GM19025 (cell line): ENCODE data around the gene PHKG1.
"Not testable (repeated sequence)": the region's sequence is repeated elsewhere in the genome, so short reads cannot be mapped to it uniquely, and the experiment has no call there.

Source experiments
- ATAC-seq: cut with Tn5 transposase; IDR thresholded peaks from one replicate; pipeline ENCODE4 v1.9.1; 2021; ENCODE audit warnings: mild to moderate bottlenecking, low read depth, moderate library complexity; ENCODE audit not compliant: unreplicated experiment

Gene PHKG1

GRCh38 chr7:56086761-56087160 is 6.0 kb downstream of the PHKG1 start:
- no peak for ATAC-seq

DNA sequence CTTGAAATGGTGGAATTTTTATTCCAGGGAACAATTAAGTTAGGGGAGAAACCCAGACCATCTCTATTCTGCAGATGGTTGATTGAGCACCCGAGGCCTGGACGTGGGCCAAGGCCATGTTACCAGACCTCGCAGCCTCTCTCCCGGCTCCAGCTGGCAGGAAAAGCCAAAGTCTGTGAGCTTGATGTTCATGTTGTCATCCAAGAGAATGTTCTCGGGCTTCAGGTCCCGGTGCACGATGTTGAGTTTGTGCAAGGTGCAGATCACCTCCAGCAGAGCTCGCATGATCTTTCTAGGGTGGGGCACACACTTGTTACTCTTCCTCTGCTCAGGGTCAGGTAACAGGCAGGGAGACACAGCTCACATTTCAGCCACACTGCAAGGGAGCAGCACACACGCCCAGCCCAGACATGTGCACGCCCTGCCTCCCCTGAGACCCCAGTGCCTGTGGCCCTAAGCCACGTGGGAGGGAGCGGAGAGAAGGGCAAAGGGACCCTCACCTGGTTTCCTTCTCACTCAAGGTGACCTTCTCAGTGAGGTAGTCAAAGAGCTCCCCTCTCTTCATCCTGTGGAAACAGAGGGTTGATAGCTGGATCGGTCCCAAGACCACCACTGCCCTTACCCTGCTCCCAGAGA is 9.5 kb downstream of the PHKG1 start:
- no peak for ATAC-seq

DNA sequence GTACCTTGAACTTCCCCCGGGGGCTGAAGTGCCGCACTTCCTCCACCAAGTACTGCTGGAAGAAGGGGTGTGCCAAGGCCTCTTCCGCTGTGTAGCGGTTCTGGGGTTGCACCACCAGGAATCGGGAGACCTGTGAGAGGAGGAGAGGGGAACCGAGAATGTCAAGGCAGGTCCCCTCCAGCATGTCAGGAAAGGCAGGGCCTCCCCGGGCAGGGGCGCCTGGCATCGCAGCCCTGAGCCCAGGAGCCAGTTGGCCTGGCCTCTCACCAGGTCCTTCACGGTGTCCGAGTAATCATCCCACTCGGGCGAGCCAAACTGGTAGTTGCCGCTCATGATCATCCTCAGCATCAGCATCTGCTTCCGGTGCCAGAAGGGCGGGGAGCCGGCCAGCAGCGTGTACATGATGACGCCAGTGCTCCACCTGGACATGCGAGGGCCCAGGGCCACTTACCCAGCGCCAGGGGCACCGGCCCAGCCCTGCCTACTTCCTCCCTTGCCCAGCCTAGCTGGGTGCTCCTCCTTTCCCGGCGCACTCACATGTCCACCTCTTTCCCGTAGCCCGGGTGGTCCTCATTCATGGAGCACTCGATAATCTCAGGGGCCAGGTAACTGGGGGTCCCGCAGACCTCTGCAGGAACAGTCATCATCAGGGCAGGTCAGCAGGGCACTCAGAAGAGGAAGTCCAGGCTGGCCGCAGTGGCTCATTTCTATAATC is 11.0 kb downstream of the PHKG1 start:
- no peak for ATAC-seq

DNA sequence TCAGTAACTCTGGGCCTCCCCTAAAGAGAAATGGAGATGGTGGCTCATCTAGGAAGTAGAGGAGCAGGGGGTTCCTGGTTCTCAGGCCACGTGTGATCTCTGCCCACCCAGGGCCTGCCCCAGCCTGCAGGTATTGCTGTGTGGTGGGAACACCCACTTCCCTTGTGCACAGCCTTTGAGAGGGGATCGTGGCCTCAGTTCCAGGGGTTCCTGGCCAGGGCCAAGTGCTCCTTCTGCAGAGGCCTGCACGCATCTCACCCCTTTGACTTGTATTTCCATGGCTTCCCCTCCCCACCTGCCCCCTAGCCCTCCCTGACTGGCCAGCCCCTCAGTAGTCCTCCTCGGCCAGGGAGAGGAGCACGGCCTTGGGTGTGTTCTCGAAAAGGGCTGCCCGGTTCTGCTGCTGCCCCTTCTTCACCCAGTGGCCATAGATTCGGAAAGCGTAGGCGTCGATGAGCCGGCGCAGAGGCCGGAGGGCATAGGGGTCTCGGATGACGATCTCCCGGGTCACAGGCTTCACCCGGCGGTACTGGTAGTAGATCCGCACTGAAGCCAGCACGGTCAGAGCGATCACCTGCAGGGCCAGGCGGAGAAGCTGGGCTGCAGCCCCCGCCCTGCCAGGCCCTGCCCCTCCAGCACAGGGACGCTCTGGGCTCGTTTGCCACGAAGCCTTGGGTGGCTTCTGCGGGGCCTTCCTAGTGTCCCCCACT is 11.9 kb downstream of the PHKG1 start:
- not testable (repeated sequence) for ATAC-seq

GRCh38 chr7:56079450-56080185 is 13.1 kb downstream of the PHKG1 start:
- ATAC-seq = no peak

GRCh38 chr7:56078196-56078595 is 14.6 kb downstream of the PHKG1 start:
- no peak for ATAC-seq

- ATAC-seq = no peak
Observed at GRCh38 chr7:56077681-56078080, 15.1 kb downstream of the PHKG1 start.

DNA sequence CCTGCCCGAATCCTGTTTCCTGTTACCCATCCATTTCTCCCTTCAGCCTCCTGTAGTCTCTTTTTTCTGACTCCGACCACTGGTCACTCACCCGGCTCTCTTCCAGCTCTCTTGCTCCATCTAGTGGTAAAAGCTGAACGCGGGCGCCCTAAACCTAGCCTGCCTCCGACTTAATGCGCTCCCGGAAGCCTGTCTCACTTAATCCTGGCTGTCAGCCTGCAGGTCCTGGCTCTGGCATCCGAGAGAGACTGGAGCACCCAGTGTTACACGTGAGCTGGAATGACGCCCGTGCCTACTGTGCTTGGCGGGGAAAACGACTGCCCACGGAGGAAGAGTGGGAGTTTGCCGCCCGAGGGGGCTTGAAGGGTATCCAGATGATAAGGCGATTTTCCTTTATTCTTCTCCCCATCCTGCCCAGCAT is 18.4 kb downstream of the PHKG1 start:
- peak; percentile 82 for ATAC-seq

DNA sequence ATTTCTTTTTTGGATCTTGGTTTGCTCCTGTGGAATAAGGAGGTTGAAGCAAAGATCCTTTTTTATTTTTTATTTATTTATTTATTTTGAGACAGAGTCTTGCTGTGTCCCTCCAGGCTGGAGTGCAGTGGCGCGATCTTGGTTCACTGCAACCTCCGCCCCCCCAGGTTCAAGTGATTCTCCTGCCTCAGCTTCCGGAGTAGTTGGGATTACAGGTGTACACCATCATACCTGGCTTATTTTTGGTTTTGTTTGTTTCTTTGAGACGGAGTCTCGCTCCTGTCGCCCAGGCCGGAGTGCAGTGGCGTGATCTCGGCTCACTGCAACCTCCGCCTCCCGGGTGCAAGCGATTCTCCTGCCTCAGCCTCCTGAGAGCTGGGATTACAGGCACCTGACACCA is 26.4 kb downstream of the PHKG1 start:
- not testable (repeated sequence) for ATAC-seq

DNA sequence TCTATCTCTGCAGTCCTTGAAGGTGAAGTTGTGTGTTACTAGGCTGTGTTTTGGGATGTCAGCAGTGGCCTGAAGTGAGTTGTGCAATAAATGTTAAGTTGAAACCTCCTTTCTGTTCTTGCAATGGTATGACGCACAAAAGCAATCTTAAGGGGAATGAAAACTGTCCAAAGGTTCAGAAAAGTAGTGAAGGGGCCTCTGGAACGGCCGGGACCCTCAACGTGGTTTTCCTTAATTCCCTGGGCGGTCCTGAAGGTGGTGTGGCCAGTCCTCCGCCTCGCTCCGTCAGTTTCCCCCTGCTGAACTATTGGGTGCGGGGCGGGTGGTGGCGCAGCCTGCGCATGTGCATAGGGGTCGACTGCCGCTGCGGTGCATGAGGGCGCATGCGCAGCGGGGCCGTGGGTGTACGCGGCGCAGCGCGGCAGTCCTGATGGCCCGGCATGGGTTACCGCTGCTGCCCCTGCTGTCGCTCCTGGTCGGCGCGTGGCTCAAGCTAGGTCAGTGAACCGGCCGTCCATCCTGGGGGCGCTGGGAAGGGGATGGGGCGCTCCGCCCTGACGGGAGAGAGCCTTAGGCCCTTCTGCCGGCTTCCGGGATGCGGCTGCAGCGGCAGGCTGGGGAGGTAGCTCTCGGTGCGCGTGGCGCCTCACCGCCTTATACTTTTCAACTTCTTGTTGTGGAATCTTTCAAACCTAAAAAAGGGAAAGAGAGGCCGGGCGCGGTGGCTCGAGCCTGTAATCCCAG is 28.7 kb downstream of the PHKG1 start, which contains the start of gene SUMF2:
Gene SUMF2, plus strand, starts transcription at position 405 of the 744 bp plus-strand sequence. Its CDS starts 26 bp downstream, at position 431.
- peak; percentile 86 for ATAC-seq

GRCh38 chr7:56063500-56063881 is 29.3 kb downstream of the PHKG1 start:
- ATAC-seq = no peak

- ATAC-seq = no peak
Observed at GRCh38 chr7:56062382-56062781, 30.4 kb downstream of the PHKG1 start.

GRCh38 chr7:56053993-56054392 is 38.8 kb downstream of the PHKG1 start:
- no peak for ATAC-seq

GRCh38 chr7:56053379-56053778 is 39.4 kb downstream of the PHKG1 start:
- ATAC-seq = no peak

- peak; percentile 95 for ATAC-seq
Observed at GRCh38 chr7:56051339-56052191, 41.2 kb downstream of the PHKG1 start, which contains the start of the genes CCT6A and PSPH. Gene CCT6A (plus strand): TSS chr7:56051765. CDS start chr7:56051849, 84 bp downstream. Gene PSPH (minus strand): TSS chr7:56051444. CDS start chr7:56021212, 30,232 bp downstream.

GRCh38 chr7:56051053-56051338 is 41.8 kb downstream of the PHKG1 start:
- ATAC-seq = no peak

DNA sequence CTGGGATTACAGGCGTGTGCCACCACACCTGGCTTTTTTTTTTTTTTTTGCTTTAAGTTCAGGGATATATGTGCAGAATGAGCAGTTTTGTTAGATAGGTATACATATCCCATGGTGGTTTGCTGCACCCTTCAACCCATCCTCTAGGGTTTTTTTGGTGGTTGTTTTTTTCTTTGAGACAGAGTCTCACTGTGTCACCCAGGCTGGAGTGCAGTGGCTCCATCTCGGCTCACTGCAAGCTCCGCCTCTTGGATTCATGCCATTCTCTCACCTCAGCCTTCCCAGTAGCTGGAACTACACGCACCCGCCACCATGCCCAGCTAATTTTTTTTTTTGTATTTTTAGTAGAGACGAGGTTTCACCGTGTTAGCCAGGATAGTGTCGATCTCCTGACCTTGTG is 44.0 kb downstream of the PHKG1 start:
- ATAC-seq = not testable (repeated sequence)

DNA sequence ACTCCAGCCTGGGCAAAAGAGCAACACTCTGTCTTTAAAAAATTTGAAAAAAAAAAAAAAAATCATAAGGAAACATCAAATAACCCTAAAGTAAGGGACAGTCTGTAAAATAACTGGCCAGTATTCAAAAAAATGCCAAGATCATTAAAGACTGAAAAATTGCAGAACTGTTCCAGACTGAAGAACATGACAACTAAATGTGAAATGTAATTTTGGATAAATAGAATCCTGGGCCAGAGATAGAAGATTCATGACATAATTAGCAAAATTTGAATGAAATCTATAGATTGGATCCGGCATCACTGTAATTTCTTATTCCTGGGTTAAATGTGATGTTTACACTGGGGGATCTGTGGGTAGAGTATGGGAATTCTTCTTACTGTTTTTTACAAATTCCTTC is 44.5 kb downstream of the PHKG1 start:
- no peak for ATAC-seq

- not testable (repeated sequence) for ATAC-seq
Observed at GRCh38 chr7:56047446-56048116, 45.2 kb downstream of the PHKG1 start.
